Measurements from ENCODE around the gene ABHD12B. TPM values are rescaled to one million over a fixed set of nuclear protein-coding genes. Genes with fewer than 3 reads are reported as not detected.
A peak's percentile ranks its signal among the peaks of the same experiment; 100 is the strongest.

ABHD12B gene
- total RNA-seq, 1 donor from 2014 or later = 0.35 TPM

DNA sequence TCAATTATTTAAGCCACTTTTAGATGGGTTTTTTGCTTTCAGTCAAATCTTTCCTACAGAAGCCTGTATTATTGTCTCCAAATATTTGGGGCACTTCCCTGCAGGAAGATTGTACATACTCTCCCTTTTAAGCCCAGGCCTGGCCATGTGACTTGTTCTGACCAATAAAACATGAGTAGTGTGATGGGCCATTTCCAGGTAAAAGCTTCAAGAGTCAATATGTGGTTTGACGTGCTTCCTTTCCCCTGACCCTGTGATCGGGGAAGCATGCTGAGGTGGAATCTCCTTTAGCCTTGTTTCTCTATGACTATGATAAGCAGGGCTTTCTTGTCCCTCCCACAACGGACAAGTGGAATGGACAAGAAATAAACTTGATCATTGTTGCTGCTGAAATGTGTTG is 26.7 kb upstream of the ABHD12B start:
- no peak overlapping the region for H3K27ac Mint-ChIP-seq (ENCODE audit: unreplicated experiment)
- no peaks in the 10 kb centered on the region for H3K9me3 Mint-ChIP-seq
- no peak overlapping the region for H3K4me3 Mint-ChIP-seq
- H3K36me3 Mint-ChIP-seq (ENCODE audit: low read depth) = no peaks in the 10 kb centered on the region
- no peak for DNase-seq (ENCODE audit: low read depth, low spot score)
- no peaks in the 10 kb centered on the region for H3K27me3 Mint-ChIP-seq (ENCODE audit: low read depth)
- TF ChIP-seq, protein P1, sequence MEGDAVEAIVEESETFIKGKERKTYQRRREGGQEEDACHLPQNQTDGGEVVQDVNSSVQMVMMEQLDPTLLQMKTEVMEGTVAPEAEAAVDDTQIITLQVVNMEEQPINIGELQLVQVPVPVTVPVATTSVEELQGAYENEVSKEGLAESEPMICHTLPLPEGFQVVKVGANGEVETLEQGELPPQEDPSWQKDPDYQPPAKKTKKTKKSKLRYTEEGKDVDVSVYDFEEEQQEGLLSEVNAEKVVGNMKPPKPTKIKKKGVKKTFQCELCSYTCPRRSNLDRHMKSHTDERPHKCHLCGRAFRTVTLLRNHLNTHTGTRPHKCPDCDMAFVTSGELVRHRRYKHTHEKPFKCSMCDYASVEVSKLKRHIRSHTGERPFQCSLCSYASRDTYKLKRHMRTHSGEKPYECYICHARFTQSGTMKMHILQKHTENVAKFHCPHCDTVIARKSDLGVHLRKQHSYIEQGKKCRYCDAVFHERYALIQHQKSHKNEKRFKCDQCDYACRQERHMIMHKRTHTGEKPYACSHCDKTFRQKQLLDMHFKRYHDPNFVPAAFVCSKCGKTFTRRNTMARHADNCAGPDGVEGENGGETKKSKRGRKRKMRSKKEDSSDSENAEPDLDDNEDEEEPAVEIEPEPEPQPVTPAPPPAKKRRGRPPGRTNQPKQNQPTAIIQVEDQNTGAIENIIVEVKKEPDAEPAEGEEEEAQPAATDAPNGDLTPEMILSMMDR (conservative IDR thresholded peaks at IDR 0.05) = no peak
- H3K4me1 Mint-ChIP-seq = no peaks in the 10 kb centered on the region

- Mint-ChIP-seq H3K27ac (ENCODE audit: unreplicated experiment) (peak overlapping the region; percentile 52), H3K4me1 (no peaks in the 10 kb centered on the region), H3K9me3 (no peaks in the 10 kb centered on the region), H3K36me3 (ENCODE audit: low read depth) (no peaks in the 10 kb centered on the region), H3K4me3 (no peak overlapping the region), H3K27me3 (ENCODE audit: low read depth) (no peaks in the 10 kb centered on the region)
- TF ChIP-seq, protein P1 (conservative IDR thresholded peaks at IDR 0.05) = no peak
- DNase-seq (ENCODE audit: low read depth, low spot score) = no peak
Measured at GRCh38 chr14:50846226-50846880, 25.5 kb upstream of the ABHD12B start.

GRCh38 chr14:50853891-50854290 is 18.0 kb upstream of the ABHD12B start:
- Mint-ChIP-seq H3K27ac (ENCODE audit: unreplicated experiment) (no peak overlapping the region), H3K36me3 (ENCODE audit: low read depth) (no peaks in the 10 kb centered on the region), H3K9me3 (no peaks in the 10 kb centered on the region), H3K27me3 (ENCODE audit: low read depth) (no peaks in the 10 kb centered on the region), H3K4me3 (no peak overlapping the region), H3K4me1 (peaks cover 8% of the 10 kb centered on the region)
- DNase-seq (ENCODE audit: low read depth, low spot score) = no peak
- TF ChIP-seq, protein P1 (conservative IDR thresholded peaks at IDR 0.05) = no peak

- Mint-ChIP-seq H3K4me3 (no peak overlapping the region), H3K27me3 (ENCODE audit: low read depth) (no peaks in the 10 kb centered on the region), H3K27ac (ENCODE audit: unreplicated experiment) (no peak overlapping the region), H3K4me1 (peaks cover 14% of the 10 kb centered on the region), H3K9me3 (no peaks in the 10 kb centered on the region), H3K36me3 (ENCODE audit: low read depth) (no peaks in the 10 kb centered on the region)
- TF ChIP-seq, protein P1 (conservative IDR thresholded peaks at IDR 0.05) = no peak
- DNase-seq (ENCODE audit: low read depth, low spot score) = no peak
Measured at GRCh38 chr14:50854521-50854920, 17.3 kb upstream of the ABHD12B start.

DNA sequence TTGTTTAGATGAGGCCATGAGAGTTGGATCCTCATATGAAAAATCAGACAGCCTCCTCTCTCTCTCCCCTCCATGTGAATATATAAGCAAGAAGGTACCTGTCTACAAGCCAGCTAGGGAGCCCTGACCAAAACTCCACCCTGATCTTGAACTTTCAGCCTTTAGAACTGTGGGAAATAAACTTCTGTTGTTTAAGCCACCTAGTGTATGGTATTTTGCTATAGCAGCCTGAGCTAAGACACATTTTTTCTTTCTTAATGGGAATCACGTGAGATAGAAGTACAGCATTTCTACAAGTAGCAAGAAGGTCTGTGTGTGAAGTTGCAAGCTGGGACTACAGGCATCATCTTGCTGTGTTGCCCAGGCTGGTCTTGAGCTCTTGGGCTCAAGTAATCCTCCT is 16.3 kb upstream of the ABHD12B start:
- Mint-ChIP-seq H3K27me3 (ENCODE audit: low read depth) (no peaks in the 10 kb centered on the region), H3K36me3 (ENCODE audit: low read depth) (no peaks in the 10 kb centered on the region), H3K4me1 (peaks cover 24% of the 10 kb centered on the region), H3K4me3 (no peak overlapping the region), H3K27ac (ENCODE audit: unreplicated experiment) (no peak overlapping the region), H3K9me3 (no peaks in the 10 kb centered on the region)
- TF ChIP-seq, protein P1 (conservative IDR thresholded peaks at IDR 0.05) = no peak
- no peak for DNase-seq (ENCODE audit: low read depth, low spot score)
